ENCODE measurements around the gene CHTOP.

- TF ChIP-seq CTCF (IDR thresholded peaks at IDR 0.05) (no peak), POLR2A (IDR thresholded peaks at IDR 0.05) (no peak)
Observed at GRCh38 chr1:153643100-153643499, 9.2 kb downstream of the CHTOP start.

Measured in heart left ventricle (tissue), 13 donors.